ENCODE measurements around the gene ZGPAT. TPM values are rescaled to one million over a fixed set of nuclear protein-coding genes. Genes with fewer than 3 reads are reported as not detected.
"Not testable (repeated sequence)": the region's sequence is repeated elsewhere in the genome, so short reads cannot be mapped to it uniquely, and the experiment has no call there.

ZGPAT gene
- total RNA-seq, 6 experiments from 2014 or later: 18.3 to 22.9 (median 19.6) TPM

DNA sequence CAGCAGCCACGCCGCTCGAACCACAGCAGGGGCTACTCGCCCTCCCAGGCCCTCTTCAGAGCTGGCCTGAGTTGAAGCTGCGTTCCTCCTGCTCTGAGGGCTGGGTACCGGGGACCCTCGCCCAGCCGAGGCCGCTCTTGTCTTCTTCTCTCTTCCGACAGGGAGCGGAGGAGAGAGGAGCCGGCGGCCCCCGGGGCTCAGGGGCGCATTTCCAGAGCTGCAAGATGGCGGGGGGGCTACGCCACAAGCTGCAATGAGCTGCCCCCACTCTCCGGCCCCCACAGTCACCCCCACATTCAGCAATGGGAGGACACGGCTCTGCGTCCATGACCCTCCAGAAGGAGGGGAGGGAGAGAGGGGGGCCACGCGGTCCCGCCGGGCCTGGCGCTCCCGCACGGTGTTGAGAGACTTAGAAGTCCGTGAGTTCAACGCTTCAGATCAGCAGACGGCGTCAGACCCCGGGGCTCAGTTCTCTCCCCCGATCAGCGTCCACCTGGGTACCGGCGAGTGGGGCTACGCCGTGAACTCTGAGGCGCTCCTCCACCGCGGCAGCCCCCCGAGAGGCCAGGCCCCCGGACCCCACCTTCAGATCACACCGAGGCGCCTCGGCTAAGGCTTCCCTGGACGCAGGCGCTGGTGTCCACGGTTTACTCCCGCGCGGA, 63.3 kb downstream of the ZGPAT start:
- DNase-seq: no peak
- H3K27ac Mint-ChIP-seq: no peak overlapping the region
- no peaks in the 10 kb centered on the region for H3K9me3 Mint-ChIP-seq
- peaks cover 10% of the 10 kb centered on the region for H3K27me3 Mint-ChIP-seq (ENCODE audit: insufficient read depth)
- no peaks in the 10 kb centered on the region for H3K36me3 Mint-ChIP-seq (ENCODE audit: low read depth)
- H3K4me3 Mint-ChIP-seq: no peak overlapping the region
- TF ChIP-seq, protein P1, sequence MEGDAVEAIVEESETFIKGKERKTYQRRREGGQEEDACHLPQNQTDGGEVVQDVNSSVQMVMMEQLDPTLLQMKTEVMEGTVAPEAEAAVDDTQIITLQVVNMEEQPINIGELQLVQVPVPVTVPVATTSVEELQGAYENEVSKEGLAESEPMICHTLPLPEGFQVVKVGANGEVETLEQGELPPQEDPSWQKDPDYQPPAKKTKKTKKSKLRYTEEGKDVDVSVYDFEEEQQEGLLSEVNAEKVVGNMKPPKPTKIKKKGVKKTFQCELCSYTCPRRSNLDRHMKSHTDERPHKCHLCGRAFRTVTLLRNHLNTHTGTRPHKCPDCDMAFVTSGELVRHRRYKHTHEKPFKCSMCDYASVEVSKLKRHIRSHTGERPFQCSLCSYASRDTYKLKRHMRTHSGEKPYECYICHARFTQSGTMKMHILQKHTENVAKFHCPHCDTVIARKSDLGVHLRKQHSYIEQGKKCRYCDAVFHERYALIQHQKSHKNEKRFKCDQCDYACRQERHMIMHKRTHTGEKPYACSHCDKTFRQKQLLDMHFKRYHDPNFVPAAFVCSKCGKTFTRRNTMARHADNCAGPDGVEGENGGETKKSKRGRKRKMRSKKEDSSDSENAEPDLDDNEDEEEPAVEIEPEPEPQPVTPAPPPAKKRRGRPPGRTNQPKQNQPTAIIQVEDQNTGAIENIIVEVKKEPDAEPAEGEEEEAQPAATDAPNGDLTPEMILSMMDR (IDR thresholded peaks at IDR 0.05): no peak
- peaks cover 12% of the 10 kb centered on the region; the same call in 1 of the 2 replicates for H3K4me1 Mint-ChIP-seq (ENCODE audit: low read depth)

GRCh38 chr20:63772781-63773518, 65.1 kb downstream of the ZGPAT start:
- Mint-ChIP-seq H3K4me1 (ENCODE audit: low read depth) (peaks cover 18% of the 10 kb centered on the region), H3K4me3 (no peak overlapping the region), H3K36me3 (ENCODE audit: low read depth) (no peaks in the 10 kb centered on the region), H3K27me3 (ENCODE audit: insufficient read depth) (peaks cover 6% of the 10 kb centered on the region), H3K9me3 (no peaks in the 10 kb centered on the region), H3K27ac (no peak overlapping the region)
- DNase-seq: no peak
- TF ChIP-seq, protein P1 (IDR thresholded peaks at IDR 0.05): no peak

DNA sequence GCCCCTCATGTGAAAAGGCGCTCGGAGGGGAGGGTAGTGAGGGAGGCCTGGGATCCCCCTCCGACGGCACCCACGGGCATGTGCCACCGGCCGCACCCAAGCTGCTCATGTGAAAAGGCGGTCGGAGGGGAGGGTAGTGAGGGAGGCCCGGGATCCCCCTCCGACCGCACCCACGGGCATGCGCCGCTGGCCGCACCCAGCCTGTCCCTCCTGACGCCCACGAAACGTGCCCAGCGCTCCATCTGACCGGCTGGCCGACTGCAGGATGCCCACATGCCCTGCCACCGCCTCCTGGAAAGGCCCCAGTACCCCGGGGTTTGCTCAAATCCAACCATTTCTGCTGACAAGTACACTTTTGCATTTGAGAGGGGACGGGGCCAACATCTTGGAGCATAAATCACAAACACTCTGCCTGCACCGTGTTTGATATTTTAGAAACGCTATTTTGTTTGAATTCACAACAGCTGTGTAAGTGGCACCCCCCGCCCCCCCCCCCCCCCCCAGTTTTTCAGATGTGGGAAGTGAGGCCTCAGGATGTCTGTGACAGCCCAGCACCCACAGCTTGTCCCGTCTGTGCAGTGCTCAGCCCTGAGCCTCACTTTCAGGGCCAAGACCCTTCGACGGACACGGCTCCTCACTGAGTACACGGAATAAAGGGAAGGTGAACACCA, 65.9 kb downstream of the ZGPAT start:
- H3K27me3 Mint-ChIP-seq (ENCODE audit: insufficient read depth): peaks cover 1% of the 10 kb centered on the region
- no peaks in the 10 kb centered on the region for H3K36me3 Mint-ChIP-seq (ENCODE audit: low read depth)
- TF ChIP-seq, protein P1 (IDR thresholded peaks at IDR 0.05): no peak
- H3K27ac Mint-ChIP-seq: no peak overlapping the region
- no peaks in the 10 kb centered on the region for H3K9me3 Mint-ChIP-seq
- no peak for DNase-seq
- no peak overlapping the region for H3K4me3 Mint-ChIP-seq
- peaks cover 22% of the 10 kb centered on the region for H3K4me1 Mint-ChIP-seq (ENCODE audit: low read depth)

DNA sequence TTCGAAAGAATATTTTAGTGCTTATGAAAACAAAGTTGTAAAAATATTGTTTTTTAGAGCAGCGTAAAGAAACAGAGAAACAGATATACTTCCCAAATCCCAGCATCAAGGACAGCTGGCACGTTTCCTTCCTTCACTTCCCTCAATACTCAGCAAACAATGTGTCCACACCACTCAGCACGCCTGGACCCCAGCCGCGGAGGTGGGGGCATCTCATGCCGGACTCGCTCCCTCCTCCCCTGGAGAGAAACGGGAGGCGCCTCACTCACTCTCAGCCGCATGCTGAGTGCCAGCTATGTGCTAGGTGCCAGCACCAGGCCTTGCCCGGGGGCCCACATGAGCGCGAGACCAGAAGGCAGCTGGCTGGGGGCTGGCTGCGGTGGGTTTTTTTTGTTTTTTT, 66.5 kb downstream of the ZGPAT start:
- Mint-ChIP-seq H3K4me3 (peak overlapping the region; percentile 45; the same call in 1 of the 2 replicates), H3K27me3 (ENCODE audit: insufficient read depth) (no peaks in the 10 kb centered on the region; the same call in none of the 2 replicates), H3K36me3 (ENCODE audit: low read depth) (no peaks in the 10 kb centered on the region), H3K9me3 (no peaks in the 10 kb centered on the region), H3K4me1 (ENCODE audit: low read depth) (peaks cover 22% of the 10 kb centered on the region), H3K27ac (no peak overlapping the region)
- DNase-seq: no peak
- TF ChIP-seq, protein P1 (IDR thresholded peaks at IDR 0.05): no peak

- DNase-seq: no peak
- TF ChIP-seq, protein P1 (IDR thresholded peaks at IDR 0.05): peak; percentile 89
- Mint-ChIP-seq H3K9me3 (no peaks in the 10 kb centered on the region), H3K27ac (no peak overlapping the region), H3K36me3 (ENCODE audit: low read depth) (no peaks in the 10 kb centered on the region), H3K27me3 (ENCODE audit: insufficient read depth) (no peaks in the 10 kb centered on the region; the same call in none of the 2 replicates), H3K4me3 (peak overlapping the region; percentile 71), H3K4me1 (ENCODE audit: low read depth) (peaks cover 22% of the 10 kb centered on the region)
Observed at GRCh38 chr20:63775096-63775978, 67.5 kb downstream of the ZGPAT start.

DNA sequence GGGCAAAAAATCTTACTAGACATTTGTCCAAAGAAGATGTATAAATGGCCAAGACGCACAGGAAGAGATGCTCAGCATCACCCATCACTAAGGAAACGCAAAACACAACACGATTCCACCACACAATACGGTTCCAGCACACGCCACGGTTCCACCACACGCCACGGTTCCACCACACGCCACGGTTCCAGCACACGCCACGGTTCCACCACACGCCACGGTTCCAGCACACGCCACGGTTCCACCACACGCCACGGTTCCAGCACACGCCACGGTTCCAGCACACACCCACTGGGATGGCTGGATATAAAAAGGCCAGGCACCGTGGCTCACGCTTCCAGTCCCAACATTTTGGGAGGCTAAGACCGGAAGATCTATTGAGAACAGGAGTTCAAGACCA, 69.0 kb downstream of the ZGPAT start:
- not testable (repeated sequence) for H3K36me3 Mint-ChIP-seq (ENCODE audit: low read depth); H3K27ac Mint-ChIP-seq; H3K27me3 Mint-ChIP-seq (ENCODE audit: insufficient read depth); DNase-seq; H3K9me3 Mint-ChIP-seq; H3K4me3 Mint-ChIP-seq
- H3K4me1 Mint-ChIP-seq (ENCODE audit: low read depth): peaks cover 22% of the 10 kb centered on the region

All from HFFc6 (cell line).